ENCODE results near the gene TMEM151A.
"Not testable (repeated sequence)": the region's sequence is repeated elsewhere in the genome, so short reads cannot be mapped to it uniquely, and the experiment has no call there.

Gene TMEM151A

DNA sequence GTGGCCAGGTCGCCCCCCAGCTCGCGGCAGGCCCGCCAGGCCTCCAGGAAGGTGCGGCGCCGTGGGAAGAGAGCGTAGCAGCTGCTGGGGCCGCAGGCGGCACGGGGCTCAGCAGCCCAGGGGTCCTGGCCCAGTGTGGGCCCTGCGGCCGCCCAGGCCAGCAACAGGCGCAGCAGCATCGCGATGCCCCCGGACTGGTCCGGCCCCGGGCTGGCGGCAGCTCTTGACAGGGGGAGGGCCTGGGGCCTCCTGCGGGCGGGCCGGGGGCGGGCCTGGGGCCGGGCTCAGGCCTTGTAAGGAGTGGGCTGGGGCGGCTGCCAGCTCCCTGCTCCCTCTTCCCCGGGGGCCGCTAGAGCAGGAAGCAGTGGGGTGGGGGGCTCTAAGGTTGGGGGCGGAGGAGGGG is 25.2 kb downstream of the TMEM151A start, which contains the start of gene CD248:
CD248 (minus strand) TSS at position 196 of the 403 bp plus-strand sequence; CDS start at position 179, 17 bp downstream.
- DNase-seq, result no peak
- in situ Hi-C loops (cut with MboI; ENCODE audit: low pct_unique_long_range_greater_than_20kb, low sequenced_read_pairs), result no loop called here

- in situ Hi-C loops (cut with MboI; ENCODE audit: low pct_unique_long_range_greater_than_20kb, low sequenced_read_pairs), result no loop called here
- DNase-seq, result no peak
These were observed 25.6 kb downstream of the TMEM151A start for GRCh38 chr11:66317322-66317722.

DNA sequence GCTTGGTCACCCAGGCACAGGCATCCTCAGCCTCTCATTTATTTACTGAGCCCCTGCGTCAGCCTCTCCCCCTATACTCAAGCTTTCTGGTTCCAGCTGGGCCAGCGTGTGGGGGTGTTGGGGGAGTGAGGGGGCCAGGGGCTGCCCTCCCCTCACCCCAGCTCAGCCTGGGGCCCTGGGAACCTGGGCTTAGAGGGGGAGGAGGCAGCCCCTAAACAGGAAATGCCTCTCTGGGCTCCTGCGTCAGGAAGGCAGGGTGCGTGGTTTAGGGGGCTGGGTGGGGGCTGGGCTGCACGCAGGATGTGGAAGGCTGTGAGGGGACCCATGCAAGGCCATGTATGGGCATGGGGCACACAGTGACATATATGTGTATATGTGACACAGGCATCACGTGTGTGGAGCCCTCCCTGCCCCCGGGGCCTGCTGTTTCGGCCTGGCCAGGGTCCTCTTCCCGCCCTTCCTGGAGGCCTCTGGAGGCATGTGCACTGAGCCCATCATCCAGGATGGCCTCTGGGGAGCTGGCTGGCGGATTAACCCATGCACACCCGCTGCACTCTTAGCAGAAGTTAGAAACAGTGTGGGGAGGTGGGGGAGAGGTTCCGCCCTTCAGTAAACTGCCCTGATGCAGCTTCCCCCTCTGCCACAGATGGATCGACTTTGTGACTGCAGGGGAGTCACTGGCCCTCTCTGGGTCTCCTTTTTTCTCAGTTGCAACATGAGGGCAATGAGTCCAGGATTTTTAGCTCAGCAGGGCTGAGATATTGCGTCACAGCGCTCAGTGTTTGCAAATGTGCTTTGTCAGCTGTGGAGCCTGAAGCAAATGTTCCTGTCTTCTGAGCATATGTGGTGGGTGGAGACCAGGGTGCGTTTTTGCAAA is 26.3 kb downstream of the TMEM151A start:
- DNase-seq, result peak; percentile 80
- in situ Hi-C loops (cut with MboI; ENCODE audit: low pct_unique_long_range_greater_than_20kb, low sequenced_read_pairs), result no loop called here

GRCh38 chr11:66318600-66318970 is 26.9 kb downstream of the TMEM151A start:
- DNase-seq, result no peak
- in situ Hi-C loops (cut with MboI; ENCODE audit: low pct_unique_long_range_greater_than_20kb, low sequenced_read_pairs), result no loop called here

GRCh38 chr11:66320289-66320688 is 28.6 kb downstream of the TMEM151A start:
- DNase-seq; in situ Hi-C loops (cut with MboI; ENCODE audit: low pct_unique_long_range_greater_than_20kb, low sequenced_read_pairs): not testable (repeated sequence)

DNA sequence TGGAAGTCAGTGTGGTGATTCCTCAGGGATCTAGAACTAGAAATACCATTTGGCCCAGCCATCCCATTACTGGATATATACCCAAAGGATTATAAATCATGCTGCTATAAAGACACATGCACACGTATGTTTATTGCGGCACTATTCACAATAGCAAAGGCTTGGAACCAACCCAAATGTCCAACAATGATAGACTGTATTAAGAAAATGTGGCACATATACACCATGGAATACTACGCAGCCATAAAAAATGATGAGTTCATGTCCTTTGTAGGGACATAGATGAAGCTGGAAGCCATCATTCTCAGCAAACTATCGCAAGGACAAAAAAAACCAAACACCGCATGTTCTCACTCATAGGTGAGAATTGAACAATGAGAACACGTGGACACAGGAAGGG is 29.1 kb downstream of the TMEM151A start:
- DNase-seq; in situ Hi-C loops (cut with MboI; ENCODE audit: low pct_unique_long_range_greater_than_20kb, low sequenced_read_pairs): not testable (repeated sequence)

DNA sequence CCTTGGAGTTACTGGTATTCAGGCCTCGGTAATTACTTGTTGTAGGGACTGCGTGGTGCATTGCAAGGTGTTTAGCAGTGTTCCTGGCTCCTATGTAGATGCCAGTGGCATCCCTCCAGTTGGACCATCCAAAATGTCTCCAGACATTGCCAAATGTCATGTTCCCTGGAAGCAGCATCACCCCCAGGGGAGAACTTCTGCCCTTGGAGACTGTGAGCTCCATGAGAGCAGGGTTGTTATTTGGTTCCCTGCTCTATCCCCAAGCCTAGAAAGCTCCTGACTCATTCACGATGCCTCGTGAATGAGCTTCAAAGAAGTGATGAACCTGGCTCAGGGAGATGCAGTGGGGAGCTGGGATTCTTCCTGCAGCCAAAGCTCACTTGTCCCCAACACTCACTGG is 29.9 kb downstream of the TMEM151A start:
- in situ Hi-C loops (cut with MboI; ENCODE audit: low pct_unique_long_range_greater_than_20kb, low sequenced_read_pairs), result no loop called here
- no peak for DNase-seq

DNA sequence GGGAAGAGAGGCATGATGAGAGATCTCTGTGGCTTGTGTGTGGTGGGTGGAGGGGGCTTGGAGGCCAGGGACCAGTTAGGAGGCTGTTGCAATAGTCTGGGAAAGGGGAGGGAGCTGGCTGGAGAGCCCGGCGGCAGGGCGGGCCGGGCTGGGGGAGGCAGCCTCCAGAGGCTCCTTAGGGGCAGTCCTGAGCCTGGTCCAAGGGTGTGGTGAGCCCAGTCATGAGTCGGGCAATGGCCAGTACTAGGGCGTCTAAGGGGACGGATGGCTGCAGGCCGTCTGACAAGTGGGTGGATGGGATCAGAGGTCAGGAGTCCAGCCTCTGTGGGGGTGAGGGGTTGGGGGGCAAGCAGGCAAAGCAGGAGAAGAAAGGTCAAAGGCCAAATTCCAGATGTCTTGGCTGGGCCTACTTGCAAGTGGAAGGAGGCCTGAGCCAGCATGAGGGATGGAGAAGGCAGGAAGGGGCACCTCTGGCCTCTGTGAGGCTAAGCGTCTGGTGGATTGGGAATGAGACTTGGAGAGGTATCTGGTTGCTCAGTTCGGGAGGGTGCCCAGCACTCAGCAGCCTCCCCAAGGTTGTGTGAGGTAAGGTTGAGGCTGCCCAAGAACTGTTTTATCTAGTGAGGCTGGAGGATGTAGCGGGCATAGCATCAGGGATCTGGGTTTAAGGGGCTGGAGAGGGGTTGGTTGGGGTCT is 31.2 kb downstream of the TMEM151A start:
- in situ Hi-C loops (cut with MboI; ENCODE audit: low pct_unique_long_range_greater_than_20kb, low sequenced_read_pairs), result no loop called here
- no peak for DNase-seq

- no peak for DNase-seq
- in situ Hi-C loops (cut with MboI; ENCODE audit: low pct_unique_long_range_greater_than_20kb, low sequenced_read_pairs), result no loop called here
These were observed 32.0 kb downstream of the TMEM151A start for GRCh38 chr11:66323684-66324083.

DNA sequence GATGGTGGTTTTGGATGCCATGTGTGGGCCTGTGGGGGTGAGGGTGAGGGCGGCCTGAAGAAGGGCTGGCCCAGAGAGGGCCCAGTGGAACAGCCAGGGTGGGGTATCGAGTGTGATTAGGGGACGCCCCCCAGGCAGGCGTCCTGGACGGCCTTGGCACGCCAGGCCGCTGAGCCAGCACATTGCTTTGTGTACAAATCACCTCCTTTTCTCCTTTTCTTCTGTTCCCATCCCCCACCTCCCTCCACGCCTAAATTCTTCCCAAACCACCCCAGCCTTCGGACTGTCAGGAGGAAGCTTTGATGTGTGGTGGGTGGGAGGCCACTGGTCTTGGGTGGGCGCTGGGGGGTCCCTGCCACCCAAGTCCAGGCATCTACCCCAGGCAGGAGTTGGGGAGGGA is 33.0 kb downstream of the TMEM151A start:
- no peak for DNase-seq
- in situ Hi-C loops (cut with MboI; ENCODE audit: low pct_unique_long_range_greater_than_20kb, low sequenced_read_pairs), result no loop called here

GRCh38 chr11:66325263-66325671 is 33.6 kb downstream of the TMEM151A start:
- peak; percentile 32 for DNase-seq
- in situ Hi-C loops (cut with MboI; ENCODE audit: low pct_unique_long_range_greater_than_20kb, low sequenced_read_pairs), result no loop called here

- DNase-seq, result peak; percentile 58
- in situ Hi-C loops (cut with MboI; ENCODE audit: low pct_unique_long_range_greater_than_20kb, low sequenced_read_pairs), result no loop called here
These were observed 34.8 kb downstream of the TMEM151A start for GRCh38 chr11:66326261-66327111.

DNA sequence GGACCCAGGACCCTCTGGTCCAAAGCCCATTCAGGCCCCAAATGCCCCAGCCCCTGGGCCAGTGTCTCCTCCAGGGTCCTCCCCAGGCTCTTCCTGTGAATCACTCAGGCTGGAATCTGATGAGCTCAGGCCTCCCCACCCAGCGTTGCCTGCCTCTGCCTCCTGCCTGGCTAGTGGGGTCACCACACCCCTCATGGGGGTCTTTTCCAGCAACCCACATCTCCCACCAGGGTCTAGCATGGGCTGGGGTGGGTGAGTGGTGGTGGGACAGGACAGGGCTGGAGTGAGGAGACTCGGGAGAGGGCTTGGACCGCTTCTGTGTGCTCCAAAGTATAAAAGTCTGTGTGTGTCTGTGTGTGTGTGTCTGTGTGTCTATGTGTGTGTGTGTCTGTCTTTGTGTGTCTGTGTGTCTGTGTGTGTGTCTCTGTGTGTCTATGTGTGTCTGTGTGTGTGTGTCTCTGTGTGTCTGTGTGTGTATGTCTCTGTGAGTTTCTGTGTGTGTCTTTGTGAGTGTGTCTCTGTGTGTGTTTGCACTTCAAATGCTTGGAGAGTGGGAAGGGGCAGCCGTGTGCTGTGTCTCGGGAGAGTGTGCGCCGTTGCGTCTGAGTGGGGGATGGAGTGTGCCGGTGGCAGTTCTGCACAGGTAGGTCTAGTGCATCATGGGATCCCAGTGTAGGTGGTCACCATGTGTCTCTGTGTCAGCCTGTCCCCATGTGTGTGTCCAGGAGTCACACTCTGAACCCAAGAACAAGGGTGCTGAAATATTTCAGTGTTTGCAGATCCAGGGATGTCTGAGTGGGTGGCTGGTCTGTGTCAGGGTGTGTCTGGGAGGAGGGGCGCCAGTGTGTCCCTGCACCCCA is 35.7 kb downstream of the TMEM151A start:
- in situ Hi-C loops (cut with MboI; ENCODE audit: low pct_unique_long_range_greater_than_20kb, low sequenced_read_pairs), result no loop called here
- no peak for DNase-seq

DNA sequence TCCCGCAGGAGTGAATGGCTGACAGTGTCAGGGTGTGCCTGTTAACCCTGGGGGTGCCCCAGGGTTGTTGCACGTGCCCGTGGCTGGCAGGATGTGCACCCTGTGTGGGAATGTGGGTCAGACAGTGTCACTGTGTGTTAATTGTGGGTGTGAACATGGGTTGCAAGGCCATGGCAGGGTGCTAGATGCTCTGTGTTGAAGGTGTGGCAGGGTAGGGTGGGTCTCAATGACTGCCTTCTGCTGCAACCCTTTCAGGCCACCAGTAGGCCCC is 36.3 kb downstream of the TMEM151A start:
- in situ Hi-C loops (cut with MboI; ENCODE audit: low pct_unique_long_range_greater_than_20kb, low sequenced_read_pairs), result no loop called here

GRCh38 chr11:66328302-66329144 is 36.8 kb downstream of the TMEM151A start:
- in situ Hi-C loops (cut with MboI; ENCODE audit: low pct_unique_long_range_greater_than_20kb, low sequenced_read_pairs), result no loop called here
- peak; percentile 93 for DNase-seq

More for the DNA sequence above, 36.3 kb downstream of the TMEM151A start:
- no peak for DNase-seq

DNA sequence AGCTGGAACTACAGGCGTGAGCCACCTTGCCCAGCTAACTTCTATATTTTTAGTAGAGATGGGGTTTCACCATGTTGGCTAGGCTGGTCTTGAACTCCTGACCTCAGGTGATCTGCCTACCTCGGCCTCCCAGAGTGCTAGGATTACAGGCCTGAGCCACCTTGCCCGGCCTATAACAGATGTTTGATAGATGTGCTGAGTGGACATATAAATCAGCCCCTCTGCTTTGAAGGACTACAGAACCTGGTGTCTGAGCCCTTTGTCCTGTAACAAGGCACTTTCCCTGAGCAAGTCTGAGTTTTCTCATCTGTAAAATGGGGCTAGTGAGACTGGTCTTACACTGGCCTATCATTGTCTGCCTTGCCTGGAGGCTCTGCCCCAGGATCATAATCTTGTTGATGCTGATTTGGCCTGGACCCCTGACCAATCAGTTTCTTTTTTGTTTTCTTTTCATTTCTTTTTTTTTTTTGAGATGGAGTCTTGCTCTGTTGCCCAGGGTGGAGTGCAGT is 37.5 kb downstream of the TMEM151A start:
- no peak for DNase-seq
- in situ Hi-C loops (cut with MboI; ENCODE audit: low pct_unique_long_range_greater_than_20kb, low sequenced_read_pairs), result no loop called here

DNA sequence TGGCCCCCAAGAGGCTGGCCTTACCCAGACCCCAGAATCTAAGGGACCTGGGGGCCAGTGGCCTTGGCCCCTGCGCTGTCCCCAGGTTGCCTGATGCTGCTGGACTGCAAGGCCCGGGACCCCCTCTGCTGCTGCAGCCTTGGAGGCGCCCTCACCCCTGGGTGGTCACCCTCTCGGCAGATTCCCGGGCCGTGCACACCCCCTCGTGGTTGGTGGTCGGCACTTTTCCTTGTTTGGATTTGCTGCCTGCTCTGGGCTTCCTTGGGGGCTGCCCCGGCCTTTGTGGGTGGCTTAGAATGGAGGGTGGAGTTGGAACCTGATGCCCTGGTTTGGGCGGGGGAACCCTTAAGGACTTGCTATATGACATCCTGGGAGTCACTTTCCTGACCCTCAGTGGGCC is 39.2 kb downstream of the TMEM151A start:
- no peak for DNase-seq
- in situ Hi-C loops (cut with MboI; ENCODE audit: low pct_unique_long_range_greater_than_20kb, low sequenced_read_pairs), result no loop called here
